Ramos (cell line): Measurements from ENCODE around the gene PRG3.
"Not testable (repeated sequence)": the region's sequence is repeated elsewhere in the genome, so short reads cannot be mapped to it uniquely, and the experiment has no call there.

Experiments
- in situ Hi-C: fragments of 300-500 bp; cut with MboI; formaldehyde crosslinking; loops from one replicate; pipeline ENCODE4 v1.14.3; 2022; ENCODE audit warnings: low sequenced_read_pairs; ENCODE audit not compliant: unreplicated experiment

PRG3 gene

DNA sequence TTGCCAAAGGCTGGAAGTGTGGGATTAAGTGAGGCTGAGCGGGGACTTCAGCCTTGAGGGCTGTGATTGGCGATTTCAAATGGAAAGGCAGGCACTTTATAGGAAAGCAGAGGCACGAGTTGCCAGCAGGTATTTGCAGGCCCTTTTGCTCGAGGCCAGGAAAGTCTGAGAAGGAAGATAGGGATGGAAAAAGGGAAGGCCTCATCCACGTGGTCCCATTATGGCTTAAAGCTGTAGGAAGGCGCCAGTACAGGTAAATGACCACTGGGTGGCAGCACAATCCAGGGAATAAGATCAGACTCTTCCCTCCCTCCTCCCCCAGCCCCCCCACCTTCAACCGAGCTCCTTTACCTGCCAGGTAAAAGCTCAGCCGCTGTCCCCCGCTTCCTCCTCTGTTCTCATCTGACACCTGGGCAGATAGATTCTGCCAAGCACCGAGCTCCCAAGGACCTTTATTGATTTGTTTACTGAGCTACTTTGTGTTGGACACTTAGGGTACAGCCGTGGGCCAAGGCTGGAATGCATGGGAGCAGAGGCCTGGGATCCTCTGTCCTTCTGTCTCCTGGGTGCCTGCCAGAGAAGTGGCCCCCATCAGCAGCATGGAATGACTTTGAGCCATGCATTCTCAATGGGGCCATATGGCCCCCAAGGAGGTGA, 35.3 kb downstream of the PRG3 start:
- in situ Hi-C loops = loop anchor here (5.0 to 10.0 kb wide), 2 partner anchors 219 to 297 kb away; partner anchors contain the start of gene UBE2L6

- in situ Hi-C loops = loop anchor here (5.0 to 10.0 kb wide), 2 partner anchors 220 to 297 kb away; partner anchors contain the start of gene UBE2L6
These were observed 36.1 kb downstream of the PRG3 start for GRCh38 chr11:57344826-57345225.

DNA sequence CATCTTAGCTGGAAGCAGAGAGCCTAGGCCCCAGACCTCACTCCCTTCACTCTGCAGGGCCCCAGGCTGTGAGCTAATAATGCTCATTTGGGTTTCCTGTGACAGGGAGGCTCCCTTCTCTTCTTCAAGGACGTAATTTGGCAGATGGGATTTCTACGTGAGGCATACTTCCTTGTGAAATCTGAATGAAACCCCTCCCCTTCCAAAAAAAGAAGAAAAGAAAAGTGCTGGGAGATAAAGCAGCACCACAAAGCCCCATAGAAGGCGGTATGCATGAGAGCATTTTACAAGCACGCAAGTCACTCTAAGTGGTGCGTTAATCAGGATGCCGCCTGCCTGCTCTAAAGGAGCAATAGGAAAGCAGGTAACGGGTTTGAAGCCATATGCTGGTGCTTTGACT, 37.1 kb downstream of the PRG3 start:
- in situ Hi-C loops = loop anchor here (10.0 kb wide), 1 partner anchor 221 kb away; the partner anchor contains the start of gene UBE2L6

DNA sequence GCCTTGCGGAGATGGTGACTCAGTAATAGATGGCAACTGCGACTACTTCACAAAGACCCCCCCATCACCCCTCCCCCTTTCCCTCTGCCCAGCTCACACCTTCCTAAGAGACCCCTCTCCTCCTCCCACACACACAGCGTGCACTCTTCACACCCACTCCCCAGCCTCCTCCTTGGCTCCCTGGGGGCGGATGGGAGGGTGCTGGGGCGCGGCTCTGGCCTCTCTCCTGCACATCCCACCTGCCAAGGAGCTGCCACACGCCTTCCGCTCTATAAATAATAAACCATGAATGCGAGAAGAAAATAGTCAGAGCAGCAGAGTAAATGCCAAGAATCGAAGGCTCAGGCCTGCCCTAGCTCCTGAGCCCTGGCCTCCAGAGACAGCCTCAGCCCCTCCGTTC, 38.2 kb downstream of the PRG3 start:
- in situ Hi-C loops = loop anchor here (10.0 kb wide), 1 partner anchor 222 kb away; the partner anchor contains the start of gene UBE2L6

DNA sequence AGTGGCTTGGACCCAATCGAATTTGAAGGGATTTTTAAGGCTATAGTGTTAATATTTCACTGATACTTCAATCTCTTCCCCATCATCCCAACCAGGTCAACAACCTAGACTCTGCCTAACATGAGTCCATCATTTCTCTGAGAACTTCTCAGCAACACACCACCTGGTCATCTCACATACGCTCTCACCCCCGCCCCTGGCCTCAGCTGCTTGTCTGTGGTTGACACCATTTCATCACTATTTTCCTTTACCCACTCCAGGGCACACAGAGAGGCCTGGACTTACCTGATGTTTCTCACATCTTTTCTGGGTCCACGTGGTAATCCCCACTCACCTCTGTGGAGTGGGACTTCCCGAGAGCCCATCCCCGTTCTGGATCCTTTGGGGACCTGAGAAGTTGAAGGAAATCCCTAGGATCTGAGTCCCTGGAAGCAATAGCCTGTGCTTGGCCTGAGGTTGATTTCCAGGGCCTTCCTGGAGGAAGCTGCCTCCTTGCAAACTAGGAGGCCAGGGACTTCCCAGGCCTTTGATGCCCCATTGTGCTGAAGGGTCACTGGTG, 39.6 kb downstream of the PRG3 start:
- in situ Hi-C loops = loop anchor here (10.0 kb wide), 1 partner anchor 223 kb away; the partner anchor contains the start of gene UBE2L6

- in situ Hi-C loops = loop anchor here (10.0 kb wide), 1 partner anchor 225 kb away; the partner anchor contains the start of gene UBE2L6
These were observed 40.8 kb downstream of the PRG3 start for GRCh38 chr11:57340039-57340615.

DNA sequence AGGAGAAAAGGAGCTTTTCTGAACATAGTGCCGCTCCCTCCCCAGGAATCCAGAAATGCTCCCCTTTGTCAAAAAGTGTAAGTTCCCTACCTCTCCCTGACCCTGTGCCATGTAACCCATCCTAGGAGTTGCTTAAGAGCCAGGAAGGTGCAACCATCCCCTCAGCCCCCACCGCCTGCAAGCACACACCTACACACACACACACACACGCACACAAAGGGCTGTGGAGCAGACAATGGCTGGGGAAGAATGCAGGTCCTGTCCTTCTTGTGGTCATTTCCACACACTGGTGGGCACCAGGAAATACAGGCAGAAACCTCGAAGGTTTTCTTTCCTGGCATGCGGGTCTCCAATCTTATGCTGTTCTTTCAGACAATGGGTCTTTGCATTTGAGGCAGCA, 41.6 kb downstream of the PRG3 start:
- in situ Hi-C loops = no loop called here

GRCh38 chr11:57338142-57338541, 42.8 kb downstream of the PRG3 start, which contains the start of gene P2RX3:
TSS of gene P2RX3 (plus strand) at chr11:57338352. CDS start at chr11:57338551, 199 bp downstream.
- in situ Hi-C loops = no loop called here

GRCh38 chr11:57336856-57337255, 44.1 kb downstream of the PRG3 start:
- in situ Hi-C loops = not testable (repeated sequence)

- in situ Hi-C loops = no loop called here
These were observed 44.8 kb downstream of the PRG3 start for GRCh38 chr11:57336111-57336666.

GRCh38 chr11:57335343-57336110, 45.4 kb downstream of the PRG3 start, which contains the start of gene SSRP1:
TSS of gene SSRP1 (minus strand) at chr11:57335892. CDS start at chr11:57335121, 771 bp downstream.
- in situ Hi-C loops = no loop called here

DNA sequence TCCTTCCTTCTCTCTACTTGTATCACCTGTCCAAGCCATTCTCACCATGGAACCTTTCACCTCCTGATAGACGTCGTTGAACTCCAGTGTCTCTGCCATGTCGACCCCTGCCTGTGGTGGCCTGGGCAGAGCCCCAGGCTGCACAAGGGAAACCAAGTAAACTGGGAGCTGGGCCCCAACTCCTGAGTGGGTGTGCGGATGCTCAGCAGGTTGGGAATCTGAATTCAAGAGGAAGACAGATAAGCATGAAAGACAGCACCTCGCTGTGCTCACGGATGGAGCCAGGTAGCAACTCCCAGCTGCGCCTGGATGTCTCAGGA, 46.0 kb downstream of the PRG3 start:
- in situ Hi-C loops = no loop called here

- in situ Hi-C loops = no loop called here
These were observed 48.1 kb downstream of the PRG3 start for GRCh38 chr11:57332694-57333440.

DNA sequence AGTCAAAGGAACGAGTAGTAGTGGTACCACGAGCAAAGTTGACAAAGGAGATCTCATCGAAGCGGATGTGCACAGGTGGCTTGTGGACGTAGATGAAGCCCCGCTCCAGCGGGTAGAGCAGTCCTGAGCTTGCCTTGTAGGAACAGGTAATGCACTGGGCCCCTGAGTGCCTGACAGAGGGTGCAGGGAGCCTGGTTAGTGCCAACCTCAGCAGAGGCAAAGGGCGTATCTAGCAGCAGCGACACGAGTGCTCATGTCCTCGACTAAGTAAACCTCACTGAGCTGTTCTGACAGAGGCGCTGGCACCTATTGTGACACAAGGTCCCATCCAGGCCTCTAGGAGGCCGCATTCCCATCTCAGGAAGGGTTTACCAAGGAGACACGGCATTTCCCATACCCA, 49.2 kb downstream of the PRG3 start:
- in situ Hi-C loops = no loop called here

DNA sequence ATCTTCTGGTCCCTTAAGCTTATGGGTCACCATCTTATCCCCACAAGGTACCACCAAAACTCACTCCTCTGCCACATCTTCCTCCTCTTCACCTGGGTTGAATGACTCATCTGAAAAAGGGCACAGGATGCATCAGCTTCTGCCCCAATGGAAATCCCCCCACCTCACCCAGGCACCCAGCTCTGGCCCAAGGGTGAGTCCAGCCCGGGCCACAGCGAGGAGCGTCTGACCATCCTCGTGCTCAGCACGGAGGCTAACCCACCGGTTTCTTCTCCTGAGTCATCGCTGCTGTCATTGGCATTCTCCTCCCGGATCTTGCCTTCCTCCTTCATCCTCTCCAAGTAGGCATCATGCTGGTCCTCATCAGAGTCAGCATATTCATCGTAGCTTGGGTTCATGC, 50.9 kb downstream of the PRG3 start:
- in situ Hi-C loops = no loop called here

- in situ Hi-C loops = no loop called here
These were observed 53.2 kb downstream of the PRG3 start for GRCh38 chr11:57327721-57328120.
